Loucy (cell line): ENCODE data around the gene FAM53A.

Experiments used
- H2AFZ ChIP-seq: fragments of 200-600 bp; sonication (generic); 2 replicates; pipeline ENCODE4 v1.6.0; 2016; ENCODE audit warnings: antibody characterized with exemption, mild to moderate bottlenecking, low read length, moderate library complexity
- H3F3A ChIP-seq: fragments of 200-600 bp; 2 replicates; pipeline ENCODE4 v1.6.0; 2016; ENCODE audit warnings: antibody characterized with exemption, low read depth, mild to moderate bottlenecking
- H3K27me3 ChIP-seq: fragments of 200-600 bp; sonication (generic); 2 replicates; pipeline ENCODE4 v1.6.1; 2014; ENCODE audit warnings: low read length, mild to moderate bottlenecking; ENCODE audit not compliant: insufficient read depth, poor library complexity, severe bottlenecking
- H3K36me3 ChIP-seq: fragments of 200-600 bp; sonication (generic); 2 replicates; pipeline ENCODE4 v1.6.1; 2016; ENCODE audit warnings: low read length; ENCODE audit not compliant: insufficient read depth
- H3K4me1 ChIP-seq: fragments of 200-600 bp; sonication (generic); 2 replicates; pipeline ENCODE4 v1.5.1; 2014; ENCODE audit warnings: low read length, mild to moderate bottlenecking; ENCODE audit not compliant: insufficient read depth, poor library complexity, severe bottlenecking
- H3K4me2 ChIP-seq: fragments of 200-600 bp; sonication (generic); 2 replicates; pipeline ENCODE4 v1.6.0; 2014; ENCODE audit warnings: antibody characterized with exemption, low read length, low read depth, mild to moderate bottlenecking; ENCODE audit not compliant: poor library complexity, severe bottlenecking
- H3K4me3 ChIP-seq: fragments of 200-600 bp; sonication (generic); 2 replicates; pipeline ENCODE4 v1.5.1; 2014; ENCODE audit warnings: low read length, mild to moderate bottlenecking, mixed read lengths; ENCODE audit not compliant: poor library complexity, severe bottlenecking
- H3K79me2 ChIP-seq: fragments of 200-600 bp; sonication (generic); 2 replicates; pipeline ENCODE4 v1.6.1; 2014; ENCODE audit warnings: low read length; ENCODE audit not compliant: insufficient read depth
- H3K9ac ChIP-seq: fragments of 200-600 bp; sonication (generic); 2 replicates; pipeline ENCODE4 v1.6.0; 2014; ENCODE audit warnings: mild to moderate bottlenecking, low read depth, low read length, moderate library complexity; ENCODE audit not compliant: poor library complexity, severe bottlenecking
- H3K9me2 ChIP-seq: fragments of 200-600 bp; sonication (generic); replicated peaks from 2 replicates; pipeline ENCODE4 v1.6.1; 2016; ENCODE audit warnings: low read depth, low read length, mixed read lengths
- H3K9me3 ChIP-seq: fragments of 200-600 bp; sonication (generic); 2 replicates; pipeline ENCODE4 v1.6.1; 2014; ENCODE audit warnings: mild to moderate bottlenecking, antibody characterized with exemption, low read length, low read depth; ENCODE audit not compliant: insufficient read depth
- H4K20me1 ChIP-seq: fragments of 200-600 bp; sonication (generic); 2 replicates; pipeline ENCODE4 v1.6.0; 2014; ENCODE audit warnings: antibody characterized with exemption, low read length, mild to moderate bottlenecking; ENCODE audit not compliant: insufficient read depth, poor library complexity, severe bottlenecking
- EZH2phosphoT487 ChIP-seq: fragments of 200-600 bp; IDR thresholded peaks from 2 replicates; pipeline ENCODE4 v1.6.1; 2018; ENCODE audit warnings: antibody characterized with exemption, mild to moderate bottlenecking, moderate library complexity, borderline replicate concordance
- TF ChIP-seq, protein P1 (sequence below): fragments of 200-600 bp; sonication (generic); conservative IDR thresholded peaks from 2 replicates; pipeline ENCODE4 v1.5.1; 2014; ENCODE audit warnings: mild to moderate bottlenecking, antibody characterized with exemption, low read length

FAM53A gene

DNA sequence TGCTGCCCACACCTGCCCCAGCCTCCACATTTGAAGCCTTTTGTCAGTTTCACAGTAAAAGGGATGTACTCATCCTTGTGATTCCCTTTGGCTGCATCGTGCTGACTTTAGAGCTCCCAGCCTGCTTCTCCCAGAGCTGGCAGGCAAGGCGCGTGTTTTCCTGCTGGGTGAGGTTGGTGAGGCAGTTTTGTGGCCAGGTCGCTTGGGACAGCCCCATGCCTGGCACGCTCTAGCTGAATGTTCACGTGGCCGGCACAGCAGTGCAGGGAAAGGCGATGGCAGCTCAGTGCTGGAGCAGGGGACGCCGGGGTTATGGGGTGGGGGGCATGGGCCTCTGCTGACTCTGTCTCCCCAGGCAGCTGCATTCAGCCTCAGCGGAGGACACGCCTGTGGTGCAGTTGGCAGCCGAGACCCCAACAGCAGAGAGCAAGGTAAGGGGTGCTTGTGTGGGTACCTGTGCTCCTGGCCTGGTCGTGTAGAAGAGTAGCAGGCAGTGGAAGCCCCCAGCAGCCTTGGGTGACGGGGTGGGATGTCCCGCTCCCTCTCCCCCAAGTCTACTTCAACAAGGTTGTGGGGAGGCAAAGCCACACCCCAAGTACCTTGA, 46.5 kb upstream of the FAM53A start:
- Histone ChIP-seq H3K9me2 (no peaks in the 10 kb centered on the region), H3K4me3 (no peak overlapping the region), H2AFZ (no peak overlapping the region), H3F3A (no peaks in the 10 kb centered on the region), H3K4me1 (peaks cover 9% of the 10 kb centered on the region), H3K9me3 (no peaks in the 10 kb centered on the region), H3K79me2 (peaks cover 65% of the 10 kb centered on the region), H3K9ac (no peak overlapping the region), H4K20me1 (peaks cover 33% of the 10 kb centered on the region), H3K4me2 (no peak overlapping the region), H3K27me3 (no peaks in the 10 kb centered on the region), H3K36me3 (peaks cover 88% of the 10 kb centered on the region; the same call in 1 of the 2 replicates)
- TF ChIP-seq, protein P1, sequence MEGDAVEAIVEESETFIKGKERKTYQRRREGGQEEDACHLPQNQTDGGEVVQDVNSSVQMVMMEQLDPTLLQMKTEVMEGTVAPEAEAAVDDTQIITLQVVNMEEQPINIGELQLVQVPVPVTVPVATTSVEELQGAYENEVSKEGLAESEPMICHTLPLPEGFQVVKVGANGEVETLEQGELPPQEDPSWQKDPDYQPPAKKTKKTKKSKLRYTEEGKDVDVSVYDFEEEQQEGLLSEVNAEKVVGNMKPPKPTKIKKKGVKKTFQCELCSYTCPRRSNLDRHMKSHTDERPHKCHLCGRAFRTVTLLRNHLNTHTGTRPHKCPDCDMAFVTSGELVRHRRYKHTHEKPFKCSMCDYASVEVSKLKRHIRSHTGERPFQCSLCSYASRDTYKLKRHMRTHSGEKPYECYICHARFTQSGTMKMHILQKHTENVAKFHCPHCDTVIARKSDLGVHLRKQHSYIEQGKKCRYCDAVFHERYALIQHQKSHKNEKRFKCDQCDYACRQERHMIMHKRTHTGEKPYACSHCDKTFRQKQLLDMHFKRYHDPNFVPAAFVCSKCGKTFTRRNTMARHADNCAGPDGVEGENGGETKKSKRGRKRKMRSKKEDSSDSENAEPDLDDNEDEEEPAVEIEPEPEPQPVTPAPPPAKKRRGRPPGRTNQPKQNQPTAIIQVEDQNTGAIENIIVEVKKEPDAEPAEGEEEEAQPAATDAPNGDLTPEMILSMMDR = no peak
- TF ChIP-seq EZH2phosphoT487 = no peak

DNA sequence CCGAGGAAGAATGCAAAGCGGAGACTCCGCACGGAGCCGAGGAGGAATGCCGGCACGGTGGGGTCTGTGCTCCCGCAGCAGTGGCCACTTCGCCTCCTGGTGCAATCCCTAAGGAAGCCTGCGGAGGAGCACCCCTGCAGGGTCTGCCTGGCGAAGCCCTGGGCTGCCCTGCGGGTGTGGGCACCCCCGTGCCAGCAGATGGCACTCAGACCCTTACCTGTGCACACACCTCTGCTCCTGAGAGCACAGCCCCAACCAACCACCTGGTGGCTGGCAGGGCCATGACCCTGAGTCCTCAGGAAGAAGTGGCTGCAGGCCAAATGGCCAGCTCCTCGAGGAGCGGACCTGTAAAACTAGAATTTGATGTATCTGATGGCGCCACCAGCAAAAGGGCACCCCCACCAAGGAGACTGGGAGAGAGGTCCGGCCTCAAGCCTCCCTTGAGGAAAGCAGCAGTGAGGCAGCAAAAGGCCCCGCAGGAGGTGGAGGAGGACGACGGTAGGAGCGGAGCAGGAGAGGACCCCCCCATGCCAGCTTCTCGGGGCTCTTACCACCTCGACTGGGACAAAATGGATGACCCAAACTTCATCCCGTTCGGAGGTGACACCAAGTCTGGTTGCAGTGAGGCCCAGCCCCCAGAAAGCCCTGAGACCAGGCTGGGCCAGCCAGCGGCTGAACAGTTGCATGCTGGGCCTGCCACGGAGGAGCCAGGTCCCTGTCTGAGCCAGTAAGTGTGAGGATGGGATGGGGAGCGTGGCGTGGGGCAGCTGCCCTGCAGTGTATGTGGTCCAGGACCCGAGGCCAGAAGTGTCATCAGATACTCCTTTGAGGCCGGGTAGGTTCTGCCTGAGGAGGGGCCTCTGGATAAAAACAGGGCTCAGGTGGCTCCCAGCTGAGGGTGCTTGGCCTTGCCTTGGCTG, 44.2 kb upstream of the FAM53A start:
- Histone ChIP-seq H3K4me1 (peaks cover 13% of the 10 kb centered on the region), H3K4me2 (peak overlapping the region; percentile 37), H4K20me1 (peaks cover 44% of the 10 kb centered on the region), H3K9me3 (no peaks in the 10 kb centered on the region), H3K9me2 (no peaks in the 10 kb centered on the region), H3F3A (no peaks in the 10 kb centered on the region), H3K4me3 (peak overlapping the region; percentile 2), H3K79me2 (peaks cover 88% of the 10 kb centered on the region), H2AFZ (no peak overlapping the region), H3K27me3 (no peaks in the 10 kb centered on the region), H3K36me3 (peaks cover 85% of the 10 kb centered on the region; the same call in 1 of the 2 replicates), H3K9ac (peak overlapping the region; percentile 16)
- TF ChIP-seq, protein P1 = no peak
- no peak for TF ChIP-seq EZH2phosphoT487

DNA sequence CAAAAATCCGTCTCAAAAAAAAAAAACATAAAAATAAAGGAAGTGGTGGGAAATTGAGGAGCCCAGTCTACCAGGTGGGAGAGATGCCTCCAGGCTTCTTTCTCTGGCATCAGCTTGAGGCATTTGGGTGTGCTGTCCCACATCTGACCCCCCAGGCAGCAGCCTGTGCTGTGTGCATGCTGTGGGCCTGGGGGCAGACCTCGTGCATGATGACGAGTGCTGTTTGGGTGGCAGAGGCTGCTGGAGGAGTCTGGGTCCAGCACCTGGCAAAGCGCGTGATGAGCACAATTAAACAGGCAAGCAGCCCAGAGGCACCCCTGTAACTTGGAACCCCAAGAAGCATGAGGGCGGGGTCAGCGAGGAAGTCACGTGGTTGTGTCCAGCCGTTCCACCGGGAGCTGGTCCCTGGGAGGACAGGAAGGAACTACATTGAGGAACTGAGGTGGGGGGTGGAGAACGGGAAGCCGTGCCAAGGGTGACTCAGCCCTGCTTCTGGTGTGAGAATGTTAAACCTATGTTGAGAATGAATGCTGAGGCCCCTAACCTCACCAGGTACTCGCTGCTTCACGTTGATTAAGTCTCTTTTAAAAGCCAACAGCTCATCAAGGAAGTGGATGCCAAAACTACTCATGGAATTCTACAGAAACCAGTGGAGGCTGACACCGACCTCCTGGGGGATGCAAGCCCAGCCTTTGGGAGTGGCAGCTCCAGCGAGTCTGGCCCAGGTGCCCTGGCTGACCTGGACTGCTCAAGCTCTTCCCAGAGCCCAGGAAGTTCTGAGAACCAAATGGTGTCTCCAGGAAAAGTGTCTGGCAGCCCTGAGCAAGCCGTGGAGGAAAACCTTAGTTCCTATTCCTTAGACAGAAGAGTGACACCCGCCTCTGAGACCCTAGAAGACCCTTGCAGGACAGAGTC, 43.3 kb upstream of the FAM53A start:
- Histone ChIP-seq H3K27me3 (no peaks in the 10 kb centered on the region), H2AFZ (no peak overlapping the region), H3K9me2 (no peaks in the 10 kb centered on the region), H3K79me2 (peaks cover 93% of the 10 kb centered on the region), H3K4me2 (no peak overlapping the region), H3K9ac (peak overlapping the region; percentile 56), H3K4me3 (no peak overlapping the region), H3F3A (no peaks in the 10 kb centered on the region), H3K4me1 (peaks cover 19% of the 10 kb centered on the region), H4K20me1 (peaks cover 53% of the 10 kb centered on the region), H3K36me3 (peaks cover 79% of the 10 kb centered on the region; the same call in 1 of the 2 replicates), H3K9me3 (no peaks in the 10 kb centered on the region)
- no peak for TF ChIP-seq EZH2phosphoT487
- TF ChIP-seq, protein P1 = no peak
